IMR-90 (cell line): Measurements from ENCODE around the gene NOTCH3.

ENCODE experiments used
- CEBPB ChIP-seq: IDR thresholded peaks from 2 replicates; pipeline ENCODE4 v1.6.1; 2012; ENCODE audit warnings: low read depth, low read length, improper control_type of control experiment
- CTCF ChIP-seq: conservative IDR thresholded peaks from 2 replicates; pipeline ENCODE4 v1.5.1; 2012; ENCODE audit warnings: mild to moderate bottlenecking, low read depth, low read length, improper control_type of control experiment
- MAZ ChIP-seq: IDR thresholded peaks from 2 replicates; pipeline ENCODE4 v1.6.1; 2012; ENCODE audit warnings: low read depth, mild to moderate bottlenecking, low read length, improper control_type of control experiment, moderate library complexity, borderline replicate concordance
- MXI1 ChIP-seq: IDR thresholded peaks from 2 replicates; pipeline ENCODE4 v1.6.1; 2012; ENCODE audit warnings: low read depth, mild to moderate bottlenecking, low read length, moderate library complexity, borderline replicate concordance
- POLR2A ChIP-seq: IDR thresholded peaks from 2 replicates; pipeline ENCODE4 v1.6.1; 2012; ENCODE audit warnings: mild to moderate bottlenecking, low read depth, low read length
- RAD21 ChIP-seq: IDR thresholded peaks from 2 replicates; pipeline ENCODE4 v1.6.1; 2012; ENCODE audit warnings: low read length, improper control_type of control experiment
- RCOR1 ChIP-seq: IDR thresholded peaks from 2 replicates; pipeline ENCODE4 v1.6.1; 2012; ENCODE audit warnings: mild to moderate bottlenecking, low read length, improper control_type of control experiment; ENCODE audit not compliant: insufficient replicate concordance
- RFX5 ChIP-seq: IDR thresholded peaks from 2 replicates; pipeline ENCODE4 v1.8.0; 2012; ENCODE audit warnings: low read depth, mild to moderate bottlenecking, low read length, moderate library complexity

GRCh38 chr19:15120135-15121026, 80.4 kb downstream of the NOTCH3 start:
- TF ChIP-seq MXI1 (no peak), POLR2A (no peak), CTCF (no peak), RAD21 (no peak), RCOR1 (no peak), RFX5 (no peak), CEBPB (no peak), MAZ (no peak)
